Esophagus (tissue), 2 donors: Measurements from ENCODE around the gene G6PC2. TPM values are rescaled to one million over a fixed set of nuclear protein-coding genes. Genes with fewer than 3 reads are reported as not detected.

Experiments used
- H3K27ac ChIP-seq, 2 donors: one replicate each; pipeline ENCODE4 v1.5.1; 2013; ENCODE audit warnings: low read depth in 2 of 2, mild to moderate bottlenecking in 2 of 2, inconsistent platforms in 1 of 2, low read length in 1 of 2, moderate library complexity in 1 of 2
- H3K27me3 ChIP-seq, 2 donors: one replicate each; pipeline ENCODE4 v1.6.1; 2013; ENCODE audit warnings: low read length in 2 of 2, control low read depth in 1 of 2, mild to moderate bottlenecking in 1 of 2; ENCODE audit not compliant: insufficient read depth in 2 of 2, control insufficient read depth in 1 of 2
- H3K36me3 ChIP-seq, 2 donors: one replicate each; pipeline ENCODE4 v1.6.1; 2013; ENCODE audit warnings: low read length in 1 of 2; ENCODE audit not compliant: control insufficient read depth in 2 of 2, insufficient read depth in 2 of 2
- H3K4me1 ChIP-seq, 2 donors: one replicate each; pipeline ENCODE4 v1.6.1; 2013; ENCODE audit warnings: low read length in 1 of 2; ENCODE audit not compliant: control insufficient read depth in 2 of 2, insufficient read depth in 2 of 2
- H3K4me3 ChIP-seq, 2 donors: one replicate each; pipeline ENCODE4 v1.5.1; 2013; ENCODE audit warnings: low read length in 2 of 2, mild to moderate bottlenecking in 2 of 2, low read depth in 1 of 2, moderate library complexity in 1 of 2
- H3K9me3 ChIP-seq, 2 donors: one replicate each; pipeline ENCODE4 v1.6.1; 2013; ENCODE audit warnings: mild to moderate bottlenecking in 2 of 2, low read depth in 1 of 2, low read length in 1 of 2, moderate library complexity in 1 of 2; ENCODE audit not compliant: control insufficient read depth in 2 of 2, insufficient read depth in 1 of 2
- WGBS, 2 donors: extraction: QIAGEN DNeasy Blood & Tissue Kit; methylation state at CpG; one replicate each; pipeline ENCODE4 v1.1.7; 2013; 5-methylcytosine and 5-hydroxymethylcytosine counted together
- polyA plus RNA-seq, 2 donors: library from polyadenylated mRNA; stranded (reverse); fragments of 200-250 nt; gene quantifications; one replicate each; pipeline ENCODE4 v1.2.3, GENCODE V29; 2013
- donor health status: healthy with polysubstance abuse.
- donor health status: Bipolar disorder and iron deficiency.

G6PC2 gene
- polyA plus RNA-seq, 2 donors: 0.01 TPM; not detected in 1

- H3K4me3 ChIP-seq: no peak overlapping the region
- H3K9me3 ChIP-seq: no peaks in the 10 kb centered on the region
- 87 to 90% methylated on average over 4 of the region's 4 CpGs for WGBS, 2 donors
- H3K27me3 ChIP-seq: no peaks in the 10 kb centered on the region
- no peaks in the 10 kb centered on the region for H3K36me3 ChIP-seq
- H3K27ac ChIP-seq: no peak overlapping the region
- H3K4me1 ChIP-seq: no peaks in the 10 kb centered on the region
Observed at GRCh38 chr2:168955321-168955720, 54.2 kb downstream of the G6PC2 start.

- 91% methylated on average over 2 of the region's 2 CpGs for WGBS, 2 donors
- Histone ChIP-seq H3K4me1 (no peaks in the 10 kb centered on the region), H3K27me3 (no peaks in the 10 kb centered on the region), H3K36me3 (no peaks in the 10 kb centered on the region), H3K27ac (no peak overlapping the region), H3K4me3 (no peak overlapping the region), H3K9me3 (no peaks in the 10 kb centered on the region)
Observed at GRCh38 chr2:168956392-168956791, 55.3 kb downstream of the G6PC2 start.

Other genes with a start within 250 kb of the G6PC2 start
- gene NOSTRIN, start 98.7 kb upstream of the G6PC2 start, polyA plus RNA-seq: 1 to 10 TPM; 3.4 to 6.3 TPM
- gene SPC25, start 10.9 kb upstream of the G6PC2 start, polyA plus RNA-seq: 1 to 10 TPM; 4.1 to 6.4 TPM
- gene ABCB11, start 130.0 kb downstream of the G6PC2 start, polyA plus RNA-seq: under 1 TPM; 0.01 to 0.04 TPM
- 10 to 100 TPM in 1 of 2 donors, 1 to 10 TPM in 1; 9.2 to 33.4 TPM for gene DHRS9, start 168.3 kb downstream of the G6PC2 start, polyA plus RNA-seq